Measurements from ENCODE around the gene SLC22A17. TPM values are rescaled to one million over a fixed set of nuclear protein-coding genes. Genes with fewer than 3 reads are reported as not detected.

SLC22A17 gene
- total and polyA plus RNA-seq, 2 of the 13 experiments (the other 11 are each of a cell fraction or from before 2014, with no cell fraction given), result 0.95 to 1.1 TPM

DNA sequence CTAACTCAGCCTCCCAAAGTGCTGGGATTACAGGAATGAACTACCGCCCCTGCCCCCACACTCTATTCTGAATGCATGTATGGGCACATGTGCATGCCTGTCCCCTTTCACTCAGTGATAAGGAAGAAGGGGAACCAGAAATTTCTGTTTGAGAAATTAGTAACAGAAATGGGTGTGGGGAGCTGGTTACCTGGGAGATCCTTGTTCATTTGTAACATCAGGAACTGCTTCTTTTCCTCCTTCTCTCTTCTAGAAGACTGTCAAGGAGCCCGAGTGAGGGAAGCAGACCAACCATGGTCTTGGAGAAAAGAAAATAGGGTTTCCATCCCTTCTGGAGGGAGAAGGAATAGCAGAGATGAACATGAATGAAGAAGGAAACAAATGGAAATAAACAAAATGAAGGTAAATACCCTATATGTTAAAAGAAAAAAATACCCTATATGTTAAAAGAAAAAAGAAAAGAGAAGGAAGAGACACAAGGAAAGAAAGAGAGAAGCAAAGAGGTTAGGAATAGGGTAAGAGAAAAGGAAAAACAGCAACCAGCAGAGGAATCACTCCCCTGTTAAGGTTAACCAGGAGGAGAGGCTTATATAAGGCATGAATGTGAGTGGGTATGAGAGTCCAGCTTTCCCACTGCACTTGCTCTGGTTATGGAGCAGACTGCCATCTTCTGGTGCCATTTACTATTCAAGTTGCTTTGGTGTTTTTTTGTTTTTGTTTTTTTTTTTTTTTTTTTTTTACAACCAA, 53.3 kb downstream of the SLC22A17 start (continued):
- TF ChIP-seq, protein P1, sequence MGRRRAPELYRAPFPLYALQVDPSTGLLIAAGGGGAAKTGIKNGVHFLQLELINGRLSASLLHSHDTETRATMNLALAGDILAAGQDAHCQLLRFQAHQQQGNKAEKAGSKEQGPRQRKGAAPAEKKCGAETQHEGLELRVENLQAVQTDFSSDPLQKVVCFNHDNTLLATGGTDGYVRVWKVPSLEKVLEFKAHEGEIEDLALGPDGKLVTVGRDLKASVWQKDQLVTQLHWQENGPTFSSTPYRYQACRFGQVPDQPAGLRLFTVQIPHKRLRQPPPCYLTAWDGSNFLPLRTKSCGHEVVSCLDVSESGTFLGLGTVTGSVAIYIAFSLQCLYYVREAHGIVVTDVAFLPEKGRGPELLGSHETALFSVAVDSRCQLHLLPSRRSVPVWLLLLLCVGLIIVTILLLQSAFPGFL (CRISPR knock-in tag; IDR thresholded peaks at IDR 0.05), result no peak
- no peak for TF ChIP-seq SYNCRIP (IDR thresholded peaks at IDR 0.05; ENCODE audit: insufficient read depth, low read depth, low read length)
- 0 out of 2 replicates have a peak, but pooled peaks have one; percentile 12 for TF ChIP-seq HNF4G (IDR thresholded peaks at IDR 0.05; ENCODE audit: borderline replicate concordance, low read depth, low read length)
- no peak for TF ChIP-seq HNF4G (CRISPR knock-in tag; IDR thresholded peaks at IDR 0.05; ENCODE audit: borderline replicate concordance, low read depth)
- peak; percentile 55 for TF ChIP-seq SAP130 (CRISPR knock-in tag; IDR thresholded peaks at IDR 0.05; ENCODE audit: low read depth)
- TF ChIP-seq TEF (CRISPR knock-in tag; IDR thresholded peaks at IDR 0.05), result peak; percentile 81
- TF ChIP-seq KDM3A (CRISPR knock-in tag; IDR thresholded peaks at IDR 0.05; ENCODE audit: low read depth), result no peak
- peak; percentile 25; the same call in 1 of the 2 replicates for TF ChIP-seq ZNF512 (CRISPR knock-in tag; IDR thresholded peaks at IDR 0.05)
- TF ChIP-seq, protein P2, sequence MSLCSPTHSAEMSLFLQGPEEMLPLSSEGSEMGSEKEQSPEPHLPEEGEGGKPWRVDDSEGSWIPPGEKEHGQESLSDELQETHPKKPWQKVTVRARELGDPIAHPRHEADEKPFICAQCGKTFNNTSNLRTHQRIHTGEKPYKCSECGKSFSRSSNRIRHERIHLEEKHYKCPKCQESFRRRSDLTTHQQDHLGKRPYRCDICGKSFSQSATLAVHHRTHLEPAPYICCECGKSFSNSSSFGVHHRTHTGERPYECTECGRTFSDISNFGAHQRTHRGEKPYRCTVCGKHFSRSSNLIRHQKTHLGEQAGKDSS (CRISPR knock-in tag; IDR thresholded peaks at IDR 0.05; ENCODE audit: borderline replicate concordance, low read depth), result 0 out of 2 replicates have a peak, but pooled peaks have one; percentile 28
- TF ChIP-seq YEATS2 (CRISPR knock-in tag; IDR thresholded peaks at IDR 0.05; ENCODE audit: borderline replicate concordance), result peak; percentile 14; the same call in 1 of the 2 replicates
- no peak for TF ChIP-seq ZFP91 (CRISPR knock-in tag; IDR thresholded peaks at IDR 0.05; ENCODE audit: borderline replicate concordance)
- peak; percentile 53; the same call in 1 of the 2 replicates for TF ChIP-seq RXRB (CRISPR knock-in tag; IDR thresholded peaks at IDR 0.05; ENCODE audit: borderline replicate concordance)
- TF ChIP-seq, protein P3, sequence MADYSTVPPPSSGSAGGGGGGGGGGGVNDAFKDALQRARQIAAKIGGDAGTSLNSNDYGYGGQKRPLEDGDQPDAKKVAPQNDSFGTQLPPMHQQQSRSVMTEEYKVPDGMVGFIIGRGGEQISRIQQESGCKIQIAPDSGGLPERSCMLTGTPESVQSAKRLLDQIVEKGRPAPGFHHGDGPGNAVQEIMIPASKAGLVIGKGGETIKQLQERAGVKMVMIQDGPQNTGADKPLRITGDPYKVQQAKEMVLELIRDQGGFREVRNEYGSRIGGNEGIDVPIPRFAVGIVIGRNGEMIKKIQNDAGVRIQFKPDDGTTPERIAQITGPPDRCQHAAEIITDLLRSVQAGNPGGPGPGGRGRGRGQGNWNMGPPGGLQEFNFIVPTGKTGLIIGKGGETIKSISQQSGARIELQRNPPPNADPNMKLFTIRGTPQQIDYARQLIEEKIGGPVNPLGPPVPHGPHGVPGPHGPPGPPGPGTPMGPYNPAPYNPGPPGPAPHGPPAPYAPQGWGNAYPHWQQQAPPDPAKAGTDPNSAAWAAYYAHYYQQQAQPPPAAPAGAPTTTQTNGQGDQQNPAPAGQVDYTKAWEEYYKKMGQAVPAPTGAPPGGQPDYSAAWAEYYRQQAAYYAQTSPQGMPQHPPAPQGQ (CRISPR knock-in tag; IDR thresholded peaks at IDR 0.05; ENCODE audit: borderline replicate concordance), result no peak
- TF ChIP-seq ZFP1 (CRISPR knock-in tag; IDR thresholded peaks at IDR 0.05), result no peak
- TF ChIP-seq HDAC2 (CRISPR knock-in tag; IDR thresholded peaks at IDR 0.05), result 0 out of 2 replicates have a peak, but pooled peaks have one; percentile 38
- TF ChIP-seq PPARG (CRISPR knock-in tag; conservative IDR thresholded peaks at IDR 0.05), result 0 out of 2 replicates have a peak, but pooled peaks have one; percentile 30
- TF ChIP-seq ZNF12 (CRISPR knock-in tag; IDR thresholded peaks at IDR 0.05), result peak; percentile 90
- peak; percentile 74 for TF ChIP-seq TEAD3 (CRISPR knock-in tag; optimal IDR thresholded peaks at IDR 0.05; ENCODE audit: borderline replicate concordance)
- TF ChIP-seq ZNF362 (CRISPR knock-in tag; IDR thresholded peaks at IDR 0.05; ENCODE audit: borderline replicate concordance), result peak; percentile 87
- TF ChIP-seq MED13 (CRISPR knock-in tag; IDR thresholded peaks at IDR 0.05), result no peak
